ENCODE measurements around the gene TWNK. TPM values are rescaled to one million over a fixed set of nuclear protein-coding genes. Genes with fewer than 3 reads are reported as not detected.

The TWNK gene
- total and polyA plus RNA-seq, 7 donors, result 11.0 to 29.0 (median 20.0) TPM

- peaks cover 0 to 42% of the 10 kb centered on the region in 2 donors for H3K36me3 ChIP-seq (ENCODE audit: insufficient read depth in 1 of 2, low read depth in 1 of 2)
- no peaks in the 10 kb centered on the region for H3K27me3 ChIP-seq (ENCODE audit: insufficient read depth in 3 of 3, low read length in 2 of 3)
- no peaks in the 10 kb centered on the region for H3K4me1 ChIP-seq
- WGBS, 3 donors, result 75 to 86% (median 80%) methylated on average over 6 of the region's 6 CpGs
- DNase-seq (peak in 1 of 2 donors; percentile 19), ATAC-seq (no peak)
- no peak overlapping the region for H3K4me3 ChIP-seq
- no peaks in the 10 kb centered on the region for H3K9me3 ChIP-seq
- intact Hi-C loops (cut with DNase I), result no loop called here
- no peak overlapping the region for H3K27ac ChIP-seq
- TF ChIP-seq, protein P1, sequence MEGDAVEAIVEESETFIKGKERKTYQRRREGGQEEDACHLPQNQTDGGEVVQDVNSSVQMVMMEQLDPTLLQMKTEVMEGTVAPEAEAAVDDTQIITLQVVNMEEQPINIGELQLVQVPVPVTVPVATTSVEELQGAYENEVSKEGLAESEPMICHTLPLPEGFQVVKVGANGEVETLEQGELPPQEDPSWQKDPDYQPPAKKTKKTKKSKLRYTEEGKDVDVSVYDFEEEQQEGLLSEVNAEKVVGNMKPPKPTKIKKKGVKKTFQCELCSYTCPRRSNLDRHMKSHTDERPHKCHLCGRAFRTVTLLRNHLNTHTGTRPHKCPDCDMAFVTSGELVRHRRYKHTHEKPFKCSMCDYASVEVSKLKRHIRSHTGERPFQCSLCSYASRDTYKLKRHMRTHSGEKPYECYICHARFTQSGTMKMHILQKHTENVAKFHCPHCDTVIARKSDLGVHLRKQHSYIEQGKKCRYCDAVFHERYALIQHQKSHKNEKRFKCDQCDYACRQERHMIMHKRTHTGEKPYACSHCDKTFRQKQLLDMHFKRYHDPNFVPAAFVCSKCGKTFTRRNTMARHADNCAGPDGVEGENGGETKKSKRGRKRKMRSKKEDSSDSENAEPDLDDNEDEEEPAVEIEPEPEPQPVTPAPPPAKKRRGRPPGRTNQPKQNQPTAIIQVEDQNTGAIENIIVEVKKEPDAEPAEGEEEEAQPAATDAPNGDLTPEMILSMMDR (IDR thresholded peaks at IDR 0.05), result no peak
These were observed 9.9 kb upstream of the TWNK start for GRCh38 chr10:100977436-100977835.

DNA sequence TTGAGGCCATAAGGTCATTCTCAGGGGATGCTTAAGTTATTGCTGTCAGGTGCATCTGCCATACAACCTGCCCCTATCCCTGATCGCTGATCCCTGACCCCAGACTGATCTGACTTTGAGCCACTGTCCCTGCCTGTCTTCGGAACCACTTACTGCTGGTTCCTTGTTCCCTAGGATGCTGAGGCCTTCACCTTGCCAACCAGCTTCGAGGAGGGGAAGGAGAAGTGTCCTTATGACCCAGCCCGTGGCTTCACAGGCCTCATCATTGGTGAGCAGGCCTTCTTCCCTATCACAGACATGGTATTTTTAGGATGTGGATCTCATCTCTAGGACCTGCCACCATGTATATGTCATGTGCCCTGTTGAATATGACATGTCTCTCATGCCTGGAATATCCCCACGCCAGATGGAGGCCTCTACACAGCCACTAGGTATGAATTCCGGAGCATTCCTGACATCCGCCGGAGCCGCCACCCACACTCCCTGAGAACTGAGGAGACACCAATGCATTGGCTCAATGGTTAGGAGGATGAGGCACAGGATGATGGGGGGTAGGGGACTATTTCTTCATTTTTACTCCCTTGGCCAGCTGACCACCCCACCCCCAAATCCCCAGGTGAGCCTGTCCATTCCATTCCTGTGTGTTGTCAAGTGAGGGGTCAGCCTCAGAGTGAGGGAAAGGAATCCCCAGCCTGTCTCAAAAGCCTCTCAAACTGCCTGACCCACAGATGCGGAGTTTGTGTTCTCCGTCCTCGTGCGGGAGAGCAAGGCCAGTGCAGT, 9.0 kb upstream of the TWNK start:
- Histone ChIP-seq H3K27me3 (ENCODE audit: insufficient read depth in 3 of 3, low read length in 2 of 3) (no peaks in the 10 kb centered on the region), H3K36me3 (ENCODE audit: insufficient read depth in 1 of 2, low read depth in 1 of 2) (peaks cover 0 to 51% of the 10 kb centered on the region in 2 donors), H3K9me3 (no peaks in the 10 kb centered on the region), H3K4me1 (no peaks in the 10 kb centered on the region), H3K4me3 (no peak overlapping the region), H3K27ac (no peak overlapping the region)
- TF ChIP-seq, protein P1 (IDR thresholded peaks at IDR 0.05), result no peak
- WGBS, 3 donors, result 87 to 92% (median 89%) methylated on average over 13 of the region's 13 CpGs
- intact Hi-C loops (cut with DNase I), result no loop called here
- peak in 1 of 2 donors; percentile 2 for DNase-seq
- no peak for ATAC-seq

DNA sequence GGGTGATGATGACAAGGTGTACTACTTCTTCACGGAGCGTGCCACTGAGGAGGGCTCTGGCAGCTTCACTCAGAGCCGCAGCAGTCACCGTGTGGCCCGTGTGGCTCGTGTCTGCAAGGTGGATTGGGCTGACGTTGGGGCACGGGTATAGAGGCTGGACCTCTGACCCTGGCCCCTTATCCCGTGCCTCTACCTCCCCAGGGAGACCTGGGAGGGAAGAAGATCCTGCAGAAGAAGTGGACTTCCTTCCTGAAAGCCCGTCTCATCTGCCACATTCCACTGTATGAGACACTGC, 8.5 kb upstream of the TWNK start:
- H3K9me3 ChIP-seq, result no peaks in the 10 kb centered on the region
- intact Hi-C loops (cut with DNase I), result no loop called here
- TF ChIP-seq, protein P1 (IDR thresholded peaks at IDR 0.05), result no peak
- no peak for ATAC-seq
- H3K27ac ChIP-seq, result no peak overlapping the region
- H3K4me3 ChIP-seq, result no peak overlapping the region
- 76 to 81% (median 77%) methylated on average over 10 of the region's 10 CpGs for WGBS, 3 donors
- peaks cover 0 to 56% of the 10 kb centered on the region in 2 donors for H3K36me3 ChIP-seq (ENCODE audit: insufficient read depth in 1 of 2, low read depth in 1 of 2)
- no peak for DNase-seq
- no peaks in the 10 kb centered on the region for H3K4me1 ChIP-seq
- no peaks in the 10 kb centered on the region for H3K27me3 ChIP-seq (ENCODE audit: insufficient read depth in 3 of 3, low read length in 2 of 3)

GRCh38 chr10:100979791-100980272, 7.5 kb upstream of the TWNK start:
- TF ChIP-seq, protein P1 (IDR thresholded peaks at IDR 0.05), result no peak
- 86 to 89% (median 89%) methylated on average over 16 of the region's 16 CpGs for WGBS, 3 donors
- Histone ChIP-seq H3K9me3 (no peaks in the 10 kb centered on the region), H3K4me3 (no peak overlapping the region), H3K27ac (no peak overlapping the region), H3K27me3 (ENCODE audit: insufficient read depth in 3 of 3, low read length in 2 of 3) (no peaks in the 10 kb centered on the region), H3K4me1 (no peaks in the 10 kb centered on the region), H3K36me3 (ENCODE audit: insufficient read depth in 1 of 2, low read depth in 1 of 2) (peaks cover 0 to 64% of the 10 kb centered on the region in 2 donors)
- DNase-seq (peak in 1 of 2 donors; percentile 35), ATAC-seq (no peak)
- intact Hi-C loops (cut with DNase I), result no loop called here

All from psoas muscle (tissue), 8 donors.